ENCODE data around the gene CFAP45. TPM values are rescaled to one million over a fixed set of nuclear protein-coding genes. Genes with fewer than 3 reads are reported as not detected.

CFAP45 gene
- total and polyA plus RNA-seq, 3 donors from 2014 or later: 13.0 to 59.6 (median 30.4) TPM

- TF ChIP-seq POLR2A (IDR thresholded peaks at IDR 0.05) (no peak), CTCF (IDR thresholded peaks at IDR 0.05) (no peak)
- DNase-seq: no peak
- no peaks in the 10 kb centered on the region for H3K36me3 ChIP-seq (ENCODE audit: low read depth, missing control alignments)
- no peaks in the 10 kb centered on the region for H3K9me3 ChIP-seq
- H3K27me3 ChIP-seq: no peaks in the 10 kb centered on the region
- no peak overlapping the region for H3K4me3 ChIP-seq
- 87 to 94% methylated on average over 2 of the region's 2 CpGs for WGBS, 2 donors
- no peaks in the 10 kb centered on the region for H3K4me1 ChIP-seq
- intact Hi-C loops (cut with DNase I; ENCODE audit: low total_unique reads): no loop called here
- H3K27ac ChIP-seq: no peak overlapping the region
Measured at GRCh38 chr1:159832309-159832708, 67.7 kb downstream of the CFAP45 start.

GRCh38 chr1:159831412-159832141 lies 68.4 kb downstream of the CFAP45 start:
- DNase-seq: no peak
- TF ChIP-seq CTCF (IDR thresholded peaks at IDR 0.05) (no peak), POLR2A (IDR thresholded peaks at IDR 0.05) (no peak)
- Histone ChIP-seq H3K27ac (no peak overlapping the region), H3K4me3 (no peak overlapping the region), H3K4me1 (no peaks in the 10 kb centered on the region), H3K9me3 (no peaks in the 10 kb centered on the region), H3K36me3 (ENCODE audit: low read depth, missing control alignments) (no peaks in the 10 kb centered on the region), H3K27me3 (no peaks in the 10 kb centered on the region)
- 59% methylated on average over 7 of the region's 7 CpGs for WGBS, 2 donors
- intact Hi-C loops (cut with DNase I; ENCODE audit: low total_unique reads): no loop called here

- Histone ChIP-seq H3K4me1 (no peaks in the 10 kb centered on the region), H3K4me3 (no peak overlapping the region), H3K9me3 (no peaks in the 10 kb centered on the region), H3K36me3 (ENCODE audit: low read depth, missing control alignments) (no peaks in the 10 kb centered on the region), H3K27me3 (no peaks in the 10 kb centered on the region), H3K27ac (no peak overlapping the region)
- TF ChIP-seq CTCF (IDR thresholded peaks at IDR 0.05) (no peak), POLR2A (IDR thresholded peaks at IDR 0.05) (no peak)
- no peak for DNase-seq
- intact Hi-C loops (cut with DNase I; ENCODE audit: low total_unique reads): no loop called here
- WGBS, 2 donors: 87 to 90% methylated on average over 8 of the region's 8 CpGs
Measured at GRCh38 chr1:159830722-159831121, 69.2 kb downstream of the CFAP45 start.

GRCh38 chr1:159829822-159830465 lies 70.0 kb downstream of the CFAP45 start:
- 55 to 57% methylated on average over 8 to 18 of the region's 18 CpGs for WGBS, 2 donors
- H3K36me3 ChIP-seq (ENCODE audit: low read depth, missing control alignments): no peaks in the 10 kb centered on the region
- intact Hi-C loops (cut with DNase I; ENCODE audit: low total_unique reads): no loop called here

More at GRCh38 chr1:159829822-159830465, 70.0 kb downstream of the CFAP45 start:
- peak; percentile 48 for DNase-seq
- no peak overlapping the region for H3K27ac ChIP-seq
- no peaks in the 10 kb centered on the region for H3K4me1 ChIP-seq
- no peaks in the 10 kb centered on the region for H3K27me3 ChIP-seq
- TF ChIP-seq POLR2A (IDR thresholded peaks at IDR 0.05) (no peak), CTCF (IDR thresholded peaks at IDR 0.05) (no peak)
- H3K9me3 ChIP-seq: no peaks in the 10 kb centered on the region
- H3K4me3 ChIP-seq: no peak overlapping the region
